Astrocyte of the spinal cord (primary cell): ENCODE data around the gene PHYKPL.

ENCODE experiments used
- DNase-seq: peaks from one replicate; pipeline ENCODE4 v3.0.0; 2011; ENCODE audit warnings: low read depth, low spot score
- H3K4me3 ChIP-seq: 2 replicates; pipeline ENCODE4 v1.5.1; 2011; ENCODE audit warnings: low read depth, mild to moderate bottlenecking, low read length, moderate library complexity
- in situ Hi-C: cut with HindIII; loops from 2 replicates; pipeline ENCODE4 v1.10.0; 2017; ENCODE audit warnings: low sequenced_read_pairs
- TF ChIP-seq, protein P1 (sequence below): IDR thresholded peaks from 2 replicates; pipeline ENCODE4 v1.5.1; 2012; ENCODE audit warnings: low read depth, mild to moderate bottlenecking, low read length, inconsistent platforms

Gene PHYKPL

DNA sequence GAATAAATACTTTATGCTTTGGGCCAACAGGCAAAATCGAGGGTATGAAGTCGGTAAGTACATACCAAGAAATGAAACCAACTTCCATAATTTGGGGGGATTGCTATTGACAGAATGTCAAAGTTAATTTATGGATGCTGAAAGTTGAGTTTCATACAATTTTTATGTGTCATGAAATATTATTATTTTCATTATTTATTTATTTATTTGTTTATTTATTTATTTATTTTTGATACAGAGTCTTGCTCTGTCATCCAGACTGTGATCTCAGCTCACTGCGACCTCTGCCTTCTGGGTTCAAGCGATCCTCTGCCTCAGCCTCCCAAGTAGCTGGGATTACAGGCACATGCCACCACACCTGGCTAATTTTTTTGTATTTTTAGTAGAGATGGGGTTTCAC lies 40.9 kb downstream of the PHYKPL start:
- no peak overlapping the region for H3K4me3 ChIP-seq
- TF ChIP-seq, protein P1, sequence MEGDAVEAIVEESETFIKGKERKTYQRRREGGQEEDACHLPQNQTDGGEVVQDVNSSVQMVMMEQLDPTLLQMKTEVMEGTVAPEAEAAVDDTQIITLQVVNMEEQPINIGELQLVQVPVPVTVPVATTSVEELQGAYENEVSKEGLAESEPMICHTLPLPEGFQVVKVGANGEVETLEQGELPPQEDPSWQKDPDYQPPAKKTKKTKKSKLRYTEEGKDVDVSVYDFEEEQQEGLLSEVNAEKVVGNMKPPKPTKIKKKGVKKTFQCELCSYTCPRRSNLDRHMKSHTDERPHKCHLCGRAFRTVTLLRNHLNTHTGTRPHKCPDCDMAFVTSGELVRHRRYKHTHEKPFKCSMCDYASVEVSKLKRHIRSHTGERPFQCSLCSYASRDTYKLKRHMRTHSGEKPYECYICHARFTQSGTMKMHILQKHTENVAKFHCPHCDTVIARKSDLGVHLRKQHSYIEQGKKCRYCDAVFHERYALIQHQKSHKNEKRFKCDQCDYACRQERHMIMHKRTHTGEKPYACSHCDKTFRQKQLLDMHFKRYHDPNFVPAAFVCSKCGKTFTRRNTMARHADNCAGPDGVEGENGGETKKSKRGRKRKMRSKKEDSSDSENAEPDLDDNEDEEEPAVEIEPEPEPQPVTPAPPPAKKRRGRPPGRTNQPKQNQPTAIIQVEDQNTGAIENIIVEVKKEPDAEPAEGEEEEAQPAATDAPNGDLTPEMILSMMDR: no peak
- in situ Hi-C loops: no loop called here
- DNase-seq: no peak

DNA sequence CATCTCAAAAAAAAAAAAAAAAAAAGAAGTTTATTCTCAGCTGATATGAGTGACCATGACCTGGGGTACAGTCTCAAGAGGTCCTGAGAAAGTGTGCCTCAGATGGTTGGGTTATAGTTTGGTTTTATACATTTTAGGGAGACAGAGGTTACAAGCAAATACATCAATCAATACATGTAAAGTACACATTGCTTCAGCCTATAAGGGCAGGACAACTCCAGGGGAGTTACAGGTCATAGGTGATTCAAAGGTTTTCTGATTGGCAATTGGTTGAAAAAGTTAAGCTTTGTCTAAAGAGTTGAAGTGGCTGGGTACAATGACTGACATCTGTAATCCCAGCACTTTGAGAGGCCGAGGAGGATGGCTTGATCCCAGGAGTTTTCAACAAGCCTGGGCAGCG lies 43.2 kb downstream of the PHYKPL start:
- TF ChIP-seq, protein P1: no peak
- in situ Hi-C loops: no loop called here
- H3K4me3 ChIP-seq: no peak overlapping the region
- no peak for DNase-seq

DNA sequence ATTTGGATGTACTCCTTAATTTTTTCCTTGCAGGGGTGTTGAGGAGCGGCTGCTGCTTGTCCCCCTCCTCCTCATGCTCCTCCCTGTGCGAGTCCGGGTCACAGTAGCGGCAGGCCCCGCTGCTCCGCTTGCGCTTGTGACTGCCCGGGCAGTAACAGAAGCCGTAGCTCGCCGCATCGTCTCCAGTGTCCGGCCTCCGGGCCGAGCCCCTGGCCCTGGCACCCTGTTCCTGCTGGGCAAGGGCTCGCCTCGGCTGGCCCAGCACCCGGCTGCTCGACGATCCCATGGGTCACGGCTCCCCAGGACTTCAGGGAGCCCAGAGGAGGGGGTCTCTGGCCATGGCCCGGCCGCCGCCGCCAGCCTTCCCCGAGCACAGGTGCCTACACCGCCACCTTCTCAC lies 45.6 kb downstream of the PHYKPL start, which contains the start of gene GMCL2:
GMCL2 (minus strand) TSS at position 358 of the 400 bp plus-strand sequence; CDS start at position 286, 72 bp downstream.
- in situ Hi-C loops: no loop called here
- no peak for DNase-seq
- TF ChIP-seq, protein P1: no peak
- H3K4me3 ChIP-seq: no peak within 1 kb of the TSS

DNA sequence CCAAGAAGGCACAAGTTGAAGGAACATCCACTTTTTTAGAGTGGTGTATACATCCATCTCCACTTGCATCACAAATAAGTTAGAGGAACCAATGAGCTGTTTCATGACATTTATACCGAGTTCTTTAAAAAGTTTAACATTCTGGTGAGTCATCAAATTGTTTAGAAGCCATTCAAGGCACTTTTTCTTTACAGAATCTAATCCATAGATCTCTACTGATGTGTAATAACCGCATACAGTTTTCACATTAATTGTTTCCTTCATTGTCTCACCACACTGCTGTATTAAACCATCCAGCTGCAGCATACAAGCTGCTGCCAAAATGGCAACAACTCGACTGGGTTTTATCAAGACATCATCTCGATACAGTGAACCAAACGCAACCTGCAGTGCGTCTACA lies 46.2 kb downstream of the PHYKPL start:
- TF ChIP-seq, protein P1: no peak
- no peak for DNase-seq
- in situ Hi-C loops: no loop called here
- H3K4me3 ChIP-seq: no peak overlapping the region

DNA sequence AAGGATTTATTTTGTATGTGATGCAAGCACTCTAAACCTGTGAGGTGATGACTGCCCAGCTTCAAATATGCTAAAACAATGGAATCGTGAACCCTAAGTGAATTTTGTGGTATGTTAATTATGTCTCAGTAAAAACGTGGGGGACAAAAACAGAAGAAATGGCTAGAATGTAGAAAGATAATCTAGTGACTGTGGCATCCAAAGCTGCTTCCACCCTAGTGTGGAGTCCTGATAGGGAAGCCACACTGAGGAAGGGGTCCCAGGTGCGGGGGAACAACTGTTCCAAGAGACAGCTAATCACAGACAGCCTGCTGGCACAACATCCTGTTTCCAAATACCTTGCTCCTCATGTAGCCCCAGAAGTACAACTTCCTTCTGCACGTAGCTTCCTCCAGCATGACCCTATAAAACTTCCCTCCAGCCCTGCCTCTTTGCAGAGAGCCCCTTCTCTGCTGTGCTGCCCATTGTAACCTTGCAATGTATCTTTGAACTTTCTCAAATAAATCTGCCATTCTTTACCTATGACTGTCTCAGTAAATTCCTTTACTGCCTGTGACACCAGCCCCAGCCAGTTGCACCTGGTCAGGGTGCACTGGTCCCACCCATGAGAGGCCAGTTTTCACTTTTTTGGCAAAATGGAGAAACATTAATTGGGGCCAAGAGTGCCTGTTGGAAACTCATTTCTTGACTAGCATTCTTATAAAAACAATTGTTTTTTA lies 50.3 kb downstream of the PHYKPL start:
- DNase-seq: no peak
- TF ChIP-seq, protein P1: no peak
- in situ Hi-C loops: no loop called here
- no peak overlapping the region for H3K4me3 ChIP-seq

DNA sequence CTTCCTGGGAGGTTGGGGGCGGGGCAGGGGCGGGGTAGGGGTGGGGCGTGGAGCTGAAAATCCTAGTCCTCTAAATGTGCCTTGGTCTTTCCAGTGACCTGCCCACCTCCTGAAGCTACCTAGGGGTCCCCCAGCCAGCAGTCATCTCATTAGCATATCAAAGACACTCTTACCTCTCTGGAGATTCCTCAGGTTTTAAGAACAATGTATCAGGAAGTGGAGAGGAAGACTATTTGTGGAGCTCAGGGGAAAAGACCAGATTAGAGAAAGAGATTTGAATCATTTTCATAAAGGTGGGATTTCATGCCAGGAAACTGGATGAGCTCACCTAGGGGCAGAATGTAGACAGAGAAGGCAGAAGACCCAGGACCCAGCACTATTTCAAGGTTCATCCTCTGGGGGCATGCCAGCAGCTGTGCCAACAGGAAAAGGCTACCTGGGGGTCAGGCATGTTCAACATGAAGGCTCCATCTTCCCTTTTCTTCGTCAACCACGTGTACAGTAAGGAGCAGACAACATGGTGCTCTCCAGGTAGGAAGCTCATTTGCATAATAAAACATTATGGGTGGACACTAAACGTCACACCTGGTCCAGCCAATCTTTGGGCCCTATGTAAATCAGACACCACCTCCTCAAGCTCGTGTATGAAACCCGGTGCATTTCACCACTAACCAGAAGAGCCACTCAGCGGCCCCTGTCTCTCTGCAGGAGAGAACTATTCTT lies 52.3 kb downstream of the PHYKPL start:
- DNase-seq: no peak
- H3K4me3 ChIP-seq: no peak overlapping the region
- in situ Hi-C loops: no loop called here
- TF ChIP-seq, protein P1: no peak
